C4-2B (cell line): ENCODE results near the gene UVRAG.

Experiments used
- H3K27ac ChIP-seq: fragments of 450-650 bp; 2 replicates; pipeline ENCODE4 v1.5.1; 2017
- CTCF ChIP-seq: fragments of 450-650 bp; conservative IDR thresholded peaks from 2 replicates; pipeline ENCODE4 v1.5.1; 2017; ENCODE audit warnings: mild to moderate bottlenecking
- ZFX ChIP-seq: fragments of 450-650 bp; IDR thresholded peaks from 2 replicates; pipeline ENCODE4 v1.6.1; 2017

Gene UVRAG

GRCh38 chr11:75784506-75784905, 30.5 kb upstream of the UVRAG start:
- TF ChIP-seq ZFX (no peak), CTCF (no peak)
- no peak overlapping the region for H3K27ac ChIP-seq

GRCh38 chr11:75785187-75785586, 29.8 kb upstream of the UVRAG start:
- no peak overlapping the region for H3K27ac ChIP-seq
- TF ChIP-seq CTCF (no peak), ZFX (no peak)

- H3K27ac ChIP-seq: no peak overlapping the region
Measured at GRCh38 chr11:75786101-75786736, 28.8 kb upstream of the UVRAG start.

GRCh38 chr11:75789521-75789920, 25.5 kb upstream of the UVRAG start:
- no peak for TF ChIP-seq CTCF
- TF ChIP-seq ZFX: no peak
- no peak overlapping the region for H3K27ac ChIP-seq

More at GRCh38 chr11:75786101-75786736, 28.8 kb upstream of the UVRAG start:
- TF ChIP-seq ZFX: no peak

GRCh38 chr11:75790986-75791385, 24.0 kb upstream of the UVRAG start:
- H3K27ac ChIP-seq: no peak overlapping the region
- TF ChIP-seq ZFX: no peak
- TF ChIP-seq CTCF: no peak

- no peak overlapping the region for H3K27ac ChIP-seq
- TF ChIP-seq ZFX (no peak), CTCF (no peak)
Measured at GRCh38 chr11:75792127-75792731, 22.8 kb upstream of the UVRAG start.

GRCh38 chr11:75792997-75793800, 21.8 kb upstream of the UVRAG start:
- no peak overlapping the region for H3K27ac ChIP-seq
- TF ChIP-seq CTCF: no peak
- no peak for TF ChIP-seq ZFX
